ENCODE results near the gene GDF3. TPM values are rescaled to one million over a fixed set of nuclear protein-coding genes. Genes with fewer than 3 reads are reported as not detected.

Gene GDF3
- total and polyA plus RNA-seq, 2 experiments from 2014 or later = 0.19 TPM; not detected in 1

Other genes with a start within 250 kb of the GDF3 start
- 3.8 and 5.6 TPM in 2 replicates for gene CD163, start 192.0 kb downstream of the GDF3 start, total RNA-seq
- 2.8 and 3.0 TPM in 2 replicates for gene CD163, start 192.0 kb downstream of the GDF3 start, polyA plus RNA-seq
- 4.9 and 5.6 TPM in 2 replicates for gene APOBEC1, start 29.9 kb downstream of the GDF3 start, total RNA-seq
- 1.5 and 2.5 TPM in 2 replicates for gene APOBEC1, start 29.9 kb downstream of the GDF3 start, polyA plus RNA-seq
- gene DPPA3, start 15.7 kb upstream of the GDF3 start, total RNA-seq = 0.23 TPM in 1 of 2 replicates, not detected in the other
- 0.80 TPM in 1 of 2 replicates, not detected in the other for gene DPPA3, start 15.7 kb upstream of the GDF3 start, polyA plus RNA-seq
- not detected in 2 replicates for gene CLEC4C, start 51.6 kb upstream of the GDF3 start, total RNA-seq
- not detected in 2 replicates for gene CLEC4C, start 51.6 kb upstream of the GDF3 start, polyA plus RNA-seq
- not detected in 2 replicates for gene NANOGNB, start 69.4 kb upstream of the GDF3 start, total RNA-seq
- not detected in 2 replicates for gene NANOGNB, start 69.4 kb upstream of the GDF3 start, polyA plus RNA-seq
- 1.9 and 2.1 TPM in 2 replicates for gene NANOG, start 93.6 kb upstream of the GDF3 start, total RNA-seq
- gene NANOG, start 93.6 kb upstream of the GDF3 start, polyA plus RNA-seq = 0.06 and 0.10 TPM in 2 replicates
- 6.1 TPM in 2 replicates for gene SLC2A14, start 177.1 kb upstream of the GDF3 start, total RNA-seq
- 6.6 and 10.3 TPM in 2 replicates for gene SLC2A14, start 177.1 kb upstream of the GDF3 start, polyA plus RNA-seq
- gene SLC2A3, start 240.4 kb upstream of the GDF3 start, total RNA-seq = 76.3 and 98.2 TPM in 2 replicates
- gene SLC2A3, start 240.4 kb upstream of the GDF3 start, polyA plus RNA-seq = 65.3 and 111 TPM in 2 replicates

Measured in hepatocyte (in vitro differentiated cells).